PC-3 (cell line): ENCODE results near the gene WRNIP1.

Source experiments
- CTCF ChIP-seq: fragments of 300-600 bp; sonication (generic); conservative IDR thresholded peaks from 2 replicates; pipeline ENCODE4 v1.5.1; 2017; ENCODE audit warnings: antibody characterized with exemption, low read depth, mild to moderate bottlenecking, low read length
- EZH2 ChIP-seq: fragments of 300-600 bp; sonication (generic); IDR thresholded peaks from one replicate; pipeline ENCODE4 v1.6.1; 2017; ENCODE audit warnings: antibody characterized with exemption, mild to moderate bottlenecking, low read length; ENCODE audit not compliant: unreplicated experiment
- EZH2phosphoT487 ChIP-seq: fragments of 300-600 bp; sonication (generic); IDR thresholded peaks from 2 replicates; pipeline ENCODE4 v1.6.1; 2018; ENCODE audit warnings: mild to moderate bottlenecking, antibody characterized with exemption, low read length, borderline replicate concordance

- TF ChIP-seq CTCF (no peak), EZH2 (no peak), EZH2phosphoT487 (no peak)
These were observed 11.4 kb upstream of the WRNIP1 start for GRCh38 chr6:2753743-2754142.
